HTERT RPE-1 (cell line): ENCODE measurements around the gene TMEM259.

Source experiments
- in situ Hi-C: fragments of 300-500 bp; cut with MboI; formaldehyde crosslinking; loops from 4 replicates; pipeline ENCODE4 v1.14.3; 2020; ENCODE audit warnings: low sequenced_read_pairs

The TMEM259 gene

GRCh38 chr19:964116-964520 lies 56.8 kb downstream of the TMEM259 start:
- in situ Hi-C loops = no loop called here

- in situ Hi-C loops = no loop called here
These were observed 57.4 kb downstream of the TMEM259 start for GRCh38 chr19:963486-963951.

GRCh38 chr19:962683-963400 lies 58.1 kb downstream of the TMEM259 start:
- in situ Hi-C loops = no loop called here

GRCh38 chr19:961866-962620 lies 58.9 kb downstream of the TMEM259 start:
- in situ Hi-C loops = no loop called here

GRCh38 chr19:960601-960938 lies 60.4 kb downstream of the TMEM259 start:
- in situ Hi-C loops = no loop called here

GRCh38 chr19:960020-960419 lies 60.9 kb downstream of the TMEM259 start:
- in situ Hi-C loops = no loop called here
